H9 (cell line): ENCODE measurements around the gene SNX33. TPM values are rescaled to one million over a fixed set of nuclear protein-coding genes. Genes with fewer than 3 reads are reported as not detected.

Experiments
- DNase-seq: peaks from one replicate; pipeline ENCODE4 v3.0.0-alpha.2; 2017
- H2AFZ ChIP-seq: one replicate; pipeline ENCODE4 v1.6.1; 2013; ENCODE audit warnings: mild to moderate bottlenecking, low read length, control low read depth, moderate library complexity
- H2AK5ac ChIP-seq: 2 replicates; pipeline ENCODE4 v1.6.1; 2013; ENCODE audit warnings: low read length, control low read depth, mixed read lengths; ENCODE audit not compliant: insufficient read length
- H2BK120ac ChIP-seq: one replicate; pipeline ENCODE4 v1.6.1; 2013; ENCODE audit warnings: low read depth, mild to moderate bottlenecking, low read length, control low read depth, inconsistent platforms; ENCODE audit not compliant: poor library complexity, severe bottlenecking
- H2BK12ac ChIP-seq: 2 replicates; pipeline ENCODE4 v1.6.1; 2013; ENCODE audit warnings: low read length, control low read depth, mixed read lengths, low read depth; ENCODE audit not compliant: insufficient read length
- H2BK15ac ChIP-seq: 2 replicates; pipeline ENCODE4 v1.6.1; 2013; ENCODE audit warnings: low read depth, low read length, control low read depth
- H2BK20ac ChIP-seq: one replicate; pipeline ENCODE4 v1.6.1; 2013; ENCODE audit warnings: low read depth, mild to moderate bottlenecking, low read length, control low read depth, inconsistent platforms; ENCODE audit not compliant: poor library complexity, severe bottlenecking
- H2BK5ac ChIP-seq: 2 replicates; pipeline ENCODE4 v1.6.1; 2013; ENCODE audit warnings: low read length, control low read depth, mixed read lengths; ENCODE audit not compliant: insufficient read length
- H3K14ac ChIP-seq: 2 replicates; pipeline ENCODE4 v1.6.1; 2013; ENCODE audit warnings: low read length, control low read depth; ENCODE audit not compliant: insufficient read depth
- H3K18ac ChIP-seq: 2 replicates; pipeline ENCODE4 v1.6.1; 2013; ENCODE audit warnings: low read depth, mild to moderate bottlenecking, mixed read lengths, low read length, control low read depth; ENCODE audit not compliant: insufficient read length
- H3K23ac ChIP-seq: 2 replicates; pipeline ENCODE4 v1.6.1; 2013; ENCODE audit warnings: low read length, control low read depth, mixed read lengths, low read depth; ENCODE audit not compliant: insufficient read length
- H3K23me2 ChIP-seq: 2 replicates; pipeline ENCODE4 v1.6.1; 2013; ENCODE audit warnings: low read depth, mild to moderate bottlenecking, mixed read lengths, low read length, control low read depth; ENCODE audit not compliant: insufficient read length, poor library complexity, severe bottlenecking
- H3K27ac ChIP-seq: 2 replicates; pipeline ENCODE4 v1.5.1; 2013; ENCODE audit warnings: low read length, control low read depth, mixed read lengths, low read depth; ENCODE audit not compliant: insufficient read length
- H3K27me3 ChIP-seq: 2 replicates; pipeline ENCODE4 v1.6.1; 2013; ENCODE audit warnings: low read length, control low read depth, inconsistent platforms; ENCODE audit not compliant: insufficient read depth
- H3K4ac ChIP-seq: 2 replicates; pipeline ENCODE4 v1.6.1; 2013; ENCODE audit warnings: low read depth, mild to moderate bottlenecking, control low read depth, inconsistent platforms, low read length, moderate library complexity
- H3K4me1 ChIP-seq: 2 replicates; pipeline ENCODE4 v1.6.1; 2013; ENCODE audit warnings: low read length, control low read depth, inconsistent platforms; ENCODE audit not compliant: insufficient read depth
- H3K4me2 ChIP-seq: 2 replicates; pipeline ENCODE4 v1.6.1; 2013; ENCODE audit warnings: low read length, control low read depth, mixed read lengths; ENCODE audit not compliant: insufficient read length, insufficient read depth
- H3K56ac ChIP-seq: 2 replicates; pipeline ENCODE4 v1.6.1; 2013; ENCODE audit warnings: low read depth, mild to moderate bottlenecking, mixed read lengths, low read length, control low read depth; ENCODE audit not compliant: insufficient read length
- H3K79me1 ChIP-seq: 2 replicates; pipeline ENCODE4 v1.6.1; 2013; ENCODE audit warnings: low read depth, mild to moderate bottlenecking, moderate library complexity, low read length, control low read depth, inconsistent platforms; ENCODE audit not compliant: insufficient read depth, poor library complexity, severe bottlenecking
- H3K79me2 ChIP-seq: 2 replicates; pipeline ENCODE4 v1.6.1; 2013; ENCODE audit warnings: low read length, control low read depth, inconsistent platforms; ENCODE audit not compliant: insufficient read depth
- H3K9ac ChIP-seq: 2 replicates; pipeline ENCODE4 v1.6.1; 2013; ENCODE audit warnings: low read length, control low read depth, mixed read lengths; ENCODE audit not compliant: insufficient read length; ENCODE audit errors: extremely low read depth
- H3K9me3 ChIP-seq: one replicate; pipeline ENCODE4 v1.6.1; 2013; ENCODE audit warnings: low read depth, low read length, inconsistent platforms; ENCODE audit not compliant: control insufficient read depth
- H3T11ph ChIP-seq: one replicate; pipeline ENCODE4 v1.6.1; 2013; ENCODE audit warnings: mild to moderate bottlenecking, low read length, control low read depth, inconsistent platforms
- H4K20me1 ChIP-seq: one replicate; pipeline ENCODE4 v1.6.1; 2013; ENCODE audit not compliant: control insufficient read depth, insufficient read length, insufficient read depth
- H4K5ac ChIP-seq: 2 replicates; pipeline ENCODE4 v1.6.1; 2013; ENCODE audit warnings: low read depth, mild to moderate bottlenecking, mixed read lengths, low read length, control low read depth; ENCODE audit not compliant: insufficient read length
- H4K8ac ChIP-seq: replicated peaks from 2 replicates; pipeline ENCODE4 v1.6.1; 2013; ENCODE audit warnings: low read length, control low read depth, mixed read lengths, low read depth; ENCODE audit not compliant: insufficient read length
- H4K91ac ChIP-seq: 2 replicates; pipeline ENCODE4 v1.6.1; 2013; ENCODE audit warnings: low read depth, mild to moderate bottlenecking, moderate library complexity, mixed read lengths, low read length, control low read depth; ENCODE audit not compliant: insufficient read length
- H3K27ac Mint-ChIP-seq, 3 experiments: 2 replicates in 2 of 3; 3 replicates in 1 of 3; pipeline ENCODE4 v1.8.0; 2020 to 2021; ENCODE audit warnings: mixed read lengths in 3 of 3, mild to moderate bottlenecking in 1 of 3, moderate library complexity in 1 of 3
- H3K27me3 Mint-ChIP-seq: 2 replicates; pipeline ENCODE4 v1.8.0; 2021; ENCODE audit warnings: low read depth, mild to moderate bottlenecking, moderate library complexity, mixed read lengths
- H3K36me3 Mint-ChIP-seq, 3 experiments: 2 replicates in 2 of 3; 3 replicates in 1 of 3; pipeline ENCODE4 v1.8.0; 2020 to 2021; ENCODE audit warnings: low read depth in 3 of 3, mixed read lengths in 3 of 3; ENCODE audit not compliant: insufficient read depth in 1 of 3
- H3K4me1 Mint-ChIP-seq, 2 experiments: 2 replicates each; pipeline ENCODE4 v1.8.0; 2020; ENCODE audit warnings: mixed read lengths in 2 of 2
- H3K4me3 Mint-ChIP-seq, 2 experiments: 2 replicates in 1 of 2; 3 replicates in 1 of 2; pipeline ENCODE4 v1.8.0; 2020 to 2021; ENCODE audit warnings: mild to moderate bottlenecking in 2 of 2, mixed read lengths in 2 of 2, moderate library complexity in 1 of 2
- H3K9me3 Mint-ChIP-seq, 2 experiments: 2 replicates in 1 of 2; 3 replicates in 1 of 2; pipeline ENCODE4 v1.8.0; 2020; ENCODE audit warnings: mild to moderate bottlenecking in 2 of 2, mixed read lengths in 2 of 2, moderate library complexity in 1 of 2
- CTCF ChIP-seq: fragments of 200-600 bp; sonication (generic); conservative IDR thresholded peaks from 3 replicates; pipeline ENCODE4 v1.8.0; 2021; ENCODE audit warnings: antibody characterized with exemption, mild to moderate bottlenecking
- whole genome bisulfite sequencing: extraction: QIAGEN DNeasy Blood & Tissue Kit; methylation state at CpG from one replicate; pipeline ENCODE4 v1.1.7; 2013; ENCODE audit warnings: missing lambda C conversion rate, low lambda C conversion rate, mixed read lengths; ENCODE audit not compliant: insufficient read length; ENCODE audit errors: extremely low coverage; 5-methylcytosine and 5-hydroxymethylcytosine counted together
- total RNA-seq: library from RNA; stranded (reverse); gene quantifications from 2 replicates; pipeline ENCODE4 v1.2.1, GENCODE V29; 2021

The SNX33 gene
- total RNA-seq, 1 experiment from 2014 or later, result 17.7 TPM

GRCh38 chr15:75671730-75672602 is 24.3 kb downstream of the SNX33 start:
- Histone ChIP-seq H4K91ac (no peak overlapping the region), H3K18ac (no peak overlapping the region), H2AFZ (no peak overlapping the region), H4K8ac (no peak overlapping the region), H2BK15ac (no peak overlapping the region), H3K27me3 (no peaks in the 10 kb centered on the region), H4K5ac (no peak overlapping the region), H3K23ac (no peak overlapping the region), H3K14ac (no peak overlapping the region), H3K79me1 (no peaks in the 10 kb centered on the region), H3K23me2 (no peaks in the 10 kb centered on the region), H3K4ac (no peak overlapping the region), H3T11ph (no peak overlapping the region), H3K4me1 (peaks cover 8% of the 10 kb centered on the region; the same call in 1 of the 2 replicates), H2AK5ac (no peak overlapping the region), H2BK5ac (no peak overlapping the region), H3K9me3 (no peaks in the 10 kb centered on the region), H4K20me1 (no peaks in the 10 kb centered on the region), H2BK12ac (no peak overlapping the region), H3K9ac (no peak overlapping the region), H3K56ac (no peak overlapping the region), H3K27ac (no peak overlapping the region), H2BK120ac (no peak overlapping the region), H3K79me2 (no peaks in the 10 kb centered on the region), H3K4me2 (no peak overlapping the region), H2BK20ac (no peak overlapping the region)
- Mint-ChIP-seq H3K4me3 (peak overlapping the region in 1 of 2 experiments; percentile 17; a peak in 1 of 5 replicates), H3K27ac (peak overlapping the region; percentile 66 to 91 (median 70); a peak in 3 of 7 replicates), H3K9me3 (no peaks in the 10 kb centered on the region; a peak in 1 of 5 replicates), H3K36me3 (peaks cover 0 to 2% (median 0%) of the 10 kb centered on the region in 3 experiments; a peak in 2 of 7 replicates), H3K27me3 (peaks cover 1% of the 10 kb centered on the region; the same call in 1 of the 2 replicates), H3K4me1 (peaks cover 17 to 22% of the 10 kb centered on the region in 2 experiments)
- DNase-seq, result no peak
- TF ChIP-seq CTCF, result no peak
- WGBS, result no CpG with 5 or more reads among the region's 11 CpGs
